ENCODE results near the gene COX6A1. TPM values are rescaled to one million over a fixed set of nuclear protein-coding genes. Genes with fewer than 3 reads are reported as not detected.
A peak's percentile ranks its signal among the peaks of the same experiment; 100 is the strongest.
"Not testable (repeated sequence)": the region's sequence is repeated elsewhere in the genome, so short reads cannot be mapped to it uniquely, and the experiment has no call there.

The COX6A1 gene
- total RNA-seq, 1 experiment from 2014 or later = 460 TPM

- CTCF ChIA-PET = no interaction called here
- DNase-seq (ENCODE audit: low spot score) = no peak
- Histone ChIP-seq H3K27ac (ENCODE audit: low read depth, low read length, poor library complexity, severe bottlenecking) (no peak overlapping the region), H3K4me3 (ENCODE audit: low read depth, low read length, poor library complexity, severe bottlenecking) (no peak overlapping the region), H3K9me3 (ENCODE audit: low read depth, low read length, poor library complexity, severe bottlenecking) (no peaks in the 10 kb centered on the region), H3K27me3 (replicated peaks; ENCODE audit: insufficient read depth, low read depth, low read length, poor library complexity) (no peaks in the 10 kb centered on the region), H3K4me1 (ENCODE audit: insufficient read depth, low read length, poor library complexity, severe bottlenecking) (peaks cover 6% of the 10 kb centered on the region), H3K36me3 (ENCODE audit: insufficient read depth, low read length, poor library complexity, severe bottlenecking) (peaks cover 39% of the 10 kb centered on the region)
- no TSS peak for BruUV-seq (replicated peaks)
- no peak for TF ChIP-seq EZH2 (IDR thresholded peaks at IDR 0.05; ENCODE audit: borderline replicate concordance, low read depth, low read length, poor library complexity, severe bottlenecking)
- no peak for TF ChIP-seq CTCF (conservative IDR thresholded peaks at IDR 0.05; ENCODE audit: low read depth, low read length)
- POLR2A ChIA-PET (ENCODE audit: low non-redundant PET) = no interaction called here
- intact Hi-C loops (cut with micrococcal nuclease; ENCODE audit: unreplicated experiment) = no loop called here
Observed at GRCh38 chr12:120447992-120448391, 10.1 kb downstream of the COX6A1 start.

- H3K36me3 ChIP-seq (ENCODE audit: insufficient read depth, low read length, poor library complexity, severe bottlenecking) = peaks cover 57% of the 10 kb centered on the region
- H3K9me3 ChIP-seq (ENCODE audit: low read depth, low read length, poor library complexity, severe bottlenecking); H3K4me3 ChIP-seq (ENCODE audit: low read depth, low read length, poor library complexity, severe bottlenecking); H3K27me3 ChIP-seq (replicated peaks; ENCODE audit: insufficient read depth, low read depth, low read length, poor library complexity); H3K27ac ChIP-seq (ENCODE audit: low read depth, low read length, poor library complexity, severe bottlenecking); POLR2A ChIA-PET (ENCODE audit: low non-redundant PET); BruUV-seq (replicated peaks); DNase-seq (ENCODE audit: low spot score); intact Hi-C loops (cut with micrococcal nuclease; ENCODE audit: unreplicated experiment); H3K4me1 ChIP-seq (ENCODE audit: insufficient read depth, low read length, poor library complexity, severe bottlenecking): not testable (repeated sequence)
- CTCF ChIA-PET = interaction anchor here (0.6 kb wide), 1 partner anchor 483 kb away, joined by 10 read pairs; no protein-coding TSS in a partner anchor
Observed at GRCh38 chr12:120452524-120452923, 14.6 kb downstream of the COX6A1 start.

GRCh38 chr12:120453060-120453750, 15.3 kb downstream of the COX6A1 start:
- H3K4me3 ChIP-seq (ENCODE audit: low read depth, low read length, poor library complexity, severe bottlenecking) = no peak overlapping the region
- no peaks in the 10 kb centered on the region for H3K27me3 ChIP-seq (replicated peaks; ENCODE audit: insufficient read depth, low read depth, low read length, poor library complexity)
- no peak for DNase-seq (ENCODE audit: low spot score)
- TF ChIP-seq EZH2 (IDR thresholded peaks at IDR 0.05; ENCODE audit: borderline replicate concordance, low read depth, low read length, poor library complexity, severe bottlenecking) = no peak
- TF ChIP-seq CTCF (conservative IDR thresholded peaks at IDR 0.05; ENCODE audit: low read depth, low read length) = no peak
- ChIA-PET CTCF (interaction anchor here (0.6 kb wide), 1 partner anchor 483 kb away, joined by 10 read pairs; no protein-coding TSS in a partner anchor), POLR2A (ENCODE audit: low non-redundant PET) (no interaction called here)
- BruUV-seq (replicated peaks) = no TSS peak
- H3K9me3 ChIP-seq (ENCODE audit: low read depth, low read length, poor library complexity, severe bottlenecking) = no peaks in the 10 kb centered on the region
- peaks cover 64% of the 10 kb centered on the region for H3K36me3 ChIP-seq (ENCODE audit: insufficient read depth, low read length, poor library complexity, severe bottlenecking)
- no peaks in the 10 kb centered on the region for H3K4me1 ChIP-seq (ENCODE audit: insufficient read depth, low read length, poor library complexity, severe bottlenecking)
- H3K27ac ChIP-seq (ENCODE audit: low read depth, low read length, poor library complexity, severe bottlenecking) = no peak overlapping the region
- intact Hi-C loops (cut with micrococcal nuclease; ENCODE audit: unreplicated experiment) = no loop called here

- no TSS peak for BruUV-seq (replicated peaks)
- POLR2A ChIA-PET (ENCODE audit: low non-redundant PET) = no interaction called here
- no peaks in the 10 kb centered on the region for H3K27me3 ChIP-seq (replicated peaks; ENCODE audit: insufficient read depth, low read depth, low read length, poor library complexity)
- H3K36me3 ChIP-seq (ENCODE audit: insufficient read depth, low read length, poor library complexity, severe bottlenecking) = peaks cover 70% of the 10 kb centered on the region
- intact Hi-C loops (cut with micrococcal nuclease; ENCODE audit: unreplicated experiment) = no loop called here
- no peaks in the 10 kb centered on the region for H3K9me3 ChIP-seq (ENCODE audit: low read depth, low read length, poor library complexity, severe bottlenecking)
- TF ChIP-seq CTCF (conservative IDR thresholded peaks at IDR 0.05; ENCODE audit: low read depth, low read length) (peak; percentile 76), EZH2 (IDR thresholded peaks at IDR 0.05; ENCODE audit: borderline replicate concordance, low read depth, low read length, poor library complexity, severe bottlenecking) (no peak)
- CTCF ChIA-PET = no interaction called here
- no peaks in the 10 kb centered on the region for H3K4me1 ChIP-seq (ENCODE audit: insufficient read depth, low read length, poor library complexity, severe bottlenecking)
- DNase-seq (ENCODE audit: low spot score) = peak; percentile 52
- no peak overlapping the region for H3K27ac ChIP-seq (ENCODE audit: low read depth, low read length, poor library complexity, severe bottlenecking)
- no peak overlapping the region for H3K4me3 ChIP-seq (ENCODE audit: low read depth, low read length, poor library complexity, severe bottlenecking)
Observed at GRCh38 chr12:120453977-120454376, 16.1 kb downstream of the COX6A1 start.

Data from A673 (cell line).